NCI-H1105 (cell line): Measurements from ENCODE around the gene LFNG.
"Not testable (repeated sequence)": the region's sequence is repeated elsewhere in the genome, so short reads cannot be mapped to it uniquely, and the experiment has no call there.

Experiments
- DNase-seq: peaks from one replicate; lab custom pipeline; 2025; lab: John Stamatoyannopoulos, UW

The LFNG gene

GRCh38 chr7:2545746-2546425, 26.3 kb downstream of the LFNG start:
- no peak for DNase-seq

DNA sequence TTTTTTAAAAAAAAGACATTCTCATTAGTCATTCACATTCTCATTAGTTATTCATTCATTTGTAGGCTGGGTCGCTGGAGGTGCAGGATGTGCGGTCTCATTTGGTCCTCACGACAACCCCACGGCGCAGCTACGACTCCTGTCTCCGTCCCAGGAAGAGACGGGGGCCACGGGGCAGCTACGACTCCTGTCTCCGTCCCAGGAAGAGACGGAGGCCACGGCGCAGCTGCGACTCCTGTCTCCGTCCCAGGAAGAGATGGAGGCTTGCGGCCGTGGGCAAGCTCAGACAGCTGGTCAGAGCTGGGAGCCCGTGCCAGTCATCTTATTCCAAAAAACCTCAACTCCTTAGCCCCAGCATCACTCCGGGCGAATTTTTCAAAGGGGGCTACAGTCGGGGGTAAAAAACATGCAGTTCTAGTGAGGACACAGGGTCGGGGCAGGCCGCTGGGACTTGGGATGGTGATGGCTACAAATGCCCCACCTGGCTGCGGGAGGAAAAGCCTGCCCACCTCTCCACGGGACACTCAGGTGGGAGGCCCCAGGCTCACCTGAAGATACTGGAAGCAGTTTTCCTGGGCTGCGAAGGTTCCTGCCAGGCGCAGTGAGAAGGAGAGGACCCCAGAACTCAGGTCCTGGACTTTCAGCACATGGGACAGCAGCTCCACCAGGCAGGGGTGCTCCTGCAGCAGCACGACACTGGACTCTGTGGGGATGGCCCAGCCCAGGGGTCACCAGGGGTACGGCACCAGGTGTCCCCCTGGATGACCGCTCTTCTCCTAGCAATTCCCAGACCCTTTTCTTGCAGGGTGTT, 27.4 kb downstream of the LFNG start:
- DNase-seq: no peak

DNA sequence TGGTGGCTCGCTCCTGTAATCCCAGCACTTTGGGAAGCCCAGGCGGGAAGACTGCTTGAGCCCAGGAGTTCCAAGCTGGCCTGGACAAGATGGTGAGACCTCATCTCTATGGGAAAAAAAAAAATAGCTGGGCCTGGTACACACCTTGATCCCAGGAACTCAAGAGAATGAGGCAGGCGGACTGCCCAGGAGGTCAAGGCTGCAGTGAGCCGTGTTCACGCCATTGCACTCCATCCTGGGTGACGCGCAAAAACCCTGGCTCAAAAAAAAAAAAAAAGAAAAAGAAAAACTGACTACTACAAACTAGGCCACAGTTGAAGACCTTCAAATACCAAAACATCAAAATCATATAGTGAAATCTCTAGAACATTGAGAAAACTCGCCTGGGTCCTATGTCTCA, 31.8 kb downstream of the LFNG start:
- no peak for DNase-seq

DNA sequence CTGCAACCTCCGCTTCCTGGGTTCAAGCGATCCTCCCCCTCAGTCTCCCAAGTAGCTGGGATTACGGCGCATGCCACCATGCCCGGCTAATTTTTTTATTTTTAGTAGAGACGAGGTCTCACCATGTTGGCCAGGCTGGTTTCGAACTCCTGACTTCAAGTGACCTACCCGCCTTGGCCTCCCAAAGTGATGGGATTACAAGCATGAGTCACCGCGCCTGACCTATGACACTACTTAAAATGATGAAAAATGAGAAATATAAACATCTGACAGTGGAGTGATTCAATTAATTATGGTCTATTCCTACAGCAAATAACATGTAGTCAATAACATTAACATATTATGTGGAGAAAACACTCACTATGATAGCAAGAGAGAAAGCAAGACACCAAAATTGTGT, 33.5 kb downstream of the LFNG start:
- no peak for DNase-seq

DNA sequence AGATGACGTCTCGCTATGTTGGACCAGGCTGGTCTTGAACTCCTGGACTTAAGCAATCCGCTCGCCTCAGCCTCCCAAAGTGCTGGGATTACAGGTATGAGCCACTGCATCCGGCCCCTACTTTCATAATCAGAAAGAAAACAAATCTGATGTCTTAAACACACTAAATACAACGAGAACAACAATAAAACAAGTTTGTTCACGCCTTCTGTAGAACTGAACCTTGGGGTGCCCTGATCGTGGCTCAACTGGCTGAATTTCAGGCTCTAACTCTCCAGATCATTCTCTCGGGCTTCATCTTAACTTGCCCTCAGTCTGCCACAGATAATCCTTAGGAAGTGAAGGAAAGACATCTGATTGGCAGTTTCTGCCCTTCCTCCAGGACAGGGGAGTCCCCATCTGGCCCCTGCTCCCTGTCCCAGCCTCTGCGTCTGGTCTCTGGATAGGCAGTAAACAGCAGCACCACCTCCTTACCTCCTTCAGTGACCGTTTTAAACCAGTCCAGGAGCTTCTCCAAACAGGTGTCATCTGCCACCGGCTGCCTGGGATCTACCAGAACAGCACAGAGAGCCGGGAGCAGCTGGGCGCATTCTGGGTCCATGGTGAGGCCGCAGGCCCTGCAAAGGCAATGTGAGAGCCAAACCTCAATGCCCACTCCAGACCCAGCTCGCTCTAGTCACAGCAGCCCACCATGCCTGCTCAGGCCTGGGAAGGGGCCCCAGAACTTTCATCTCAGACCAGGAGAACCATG, 34.4 kb downstream of the LFNG start:
- no peak for DNase-seq

GRCh38 chr7:2554661-2555111, 35.1 kb downstream of the LFNG start:
- no peak for DNase-seq

DNA sequence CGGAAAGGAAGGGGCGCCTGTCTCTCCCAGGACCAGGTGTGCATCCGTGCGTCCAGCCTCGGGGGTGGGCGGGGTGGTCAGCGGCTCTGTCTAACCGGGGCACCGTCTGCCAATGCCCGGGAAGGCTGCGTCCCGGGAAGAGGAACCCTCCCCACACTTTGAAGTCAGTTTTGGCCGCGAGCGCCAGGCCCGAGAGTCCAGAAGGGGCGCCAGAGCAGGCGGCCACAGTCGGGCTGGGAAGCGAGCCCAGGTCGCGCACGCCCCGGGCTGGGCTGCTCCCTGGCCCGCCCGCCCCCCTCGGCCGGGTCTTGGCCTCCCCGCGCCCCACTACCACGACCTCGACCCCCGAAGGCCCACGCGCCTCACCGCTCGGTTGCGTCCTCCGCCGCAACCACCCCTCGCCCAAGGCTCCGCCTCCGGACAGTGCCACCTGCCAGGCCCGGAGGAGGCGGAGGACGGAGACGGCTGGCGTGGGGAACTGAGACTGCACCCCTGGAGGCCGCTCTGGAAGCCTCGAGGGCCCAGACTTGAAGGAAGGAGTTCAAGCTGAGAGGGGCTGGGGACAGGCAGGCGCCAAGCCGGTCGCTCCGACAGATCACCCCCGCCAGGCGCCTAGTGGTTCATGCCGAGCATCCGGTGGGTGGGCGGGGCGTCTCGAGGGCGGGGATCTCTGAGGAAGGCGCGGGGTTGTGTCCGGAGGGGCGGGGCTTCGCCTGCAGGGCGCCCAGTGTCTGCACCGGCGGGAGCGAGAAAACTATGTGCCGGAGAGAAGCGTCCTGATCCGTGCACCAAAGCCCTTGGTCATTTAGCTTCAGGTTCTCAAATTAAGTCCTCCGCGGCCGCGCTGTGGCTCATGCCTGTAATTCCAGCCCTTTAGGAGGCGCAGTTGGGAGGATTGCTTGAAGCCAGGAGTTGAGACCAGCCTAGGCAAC, 35.8 kb downstream of the LFNG start, which contains the start of gene BRAT1:
Gene BRAT1, minus strand, starts transcription at position 404 of the 932 bp plus-strand sequence. CDS start 1,093 bp downstream, outside the sequence.
- peak; percentile 88 for DNase-seq

DNA sequence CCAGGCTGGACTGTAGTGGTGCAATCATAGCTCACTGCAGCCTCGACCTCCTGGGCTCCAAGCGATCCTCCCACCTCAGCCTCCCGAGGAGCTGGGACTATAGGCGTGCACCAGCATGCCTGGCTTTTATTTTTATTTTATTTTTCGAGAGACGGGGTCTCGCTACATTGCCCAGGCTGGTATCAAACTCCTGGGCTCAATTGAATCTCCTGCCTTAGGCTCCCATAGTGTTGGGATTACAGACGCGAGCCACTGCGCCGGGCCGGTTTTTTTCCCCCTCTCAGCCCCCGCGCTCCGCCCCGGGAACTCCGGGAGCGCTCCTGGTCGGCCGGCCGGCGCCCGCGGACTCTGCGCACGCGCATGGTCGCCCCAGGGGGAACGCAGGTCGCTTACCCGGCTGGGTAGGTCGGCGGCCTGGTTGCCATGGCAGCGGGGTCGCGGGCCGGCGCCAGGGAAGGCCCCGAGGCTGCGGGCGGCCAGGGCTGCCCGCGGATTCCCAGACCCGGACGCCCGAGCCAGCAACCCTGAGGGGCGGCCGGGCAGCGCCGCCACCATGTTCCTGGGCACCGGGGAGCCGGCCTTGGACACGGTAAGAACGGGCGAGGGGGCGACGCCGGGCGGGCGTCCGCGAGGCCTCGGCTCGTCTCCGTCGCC, 39.2 kb downstream of the LFNG start, which contains the start of gene IQCE:
Gene IQCE, plus strand, starts transcription at position 351 of the 654 bp plus-strand sequence. Its CDS starts 203 bp downstream, at position 554.
- DNase-seq: peak; percentile 91

GRCh38 chr7:2559283-2559950, 39.8 kb downstream of the LFNG start:
- DNase-seq: peak; percentile 15

DNA sequence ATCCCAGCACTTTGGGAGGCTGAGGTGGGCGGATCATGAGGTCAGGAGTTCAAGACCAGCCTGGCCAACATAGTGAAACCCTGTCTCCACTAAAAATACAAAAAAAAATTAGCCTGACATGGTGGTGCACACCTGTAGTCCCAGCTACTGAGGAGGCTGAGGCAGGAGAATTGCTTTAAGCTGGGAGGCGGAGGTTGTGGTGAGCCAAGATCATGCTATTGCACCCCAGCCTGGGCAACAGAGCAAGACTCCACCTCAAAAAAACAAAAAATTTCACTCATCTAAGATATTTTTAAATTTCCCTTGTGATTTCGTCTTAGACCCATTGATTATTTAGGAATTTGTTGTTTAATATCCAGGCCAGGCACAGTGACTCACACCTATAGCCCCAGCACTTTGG, 44.4 kb downstream of the LFNG start:
- not testable (repeated sequence) for DNase-seq

DNA sequence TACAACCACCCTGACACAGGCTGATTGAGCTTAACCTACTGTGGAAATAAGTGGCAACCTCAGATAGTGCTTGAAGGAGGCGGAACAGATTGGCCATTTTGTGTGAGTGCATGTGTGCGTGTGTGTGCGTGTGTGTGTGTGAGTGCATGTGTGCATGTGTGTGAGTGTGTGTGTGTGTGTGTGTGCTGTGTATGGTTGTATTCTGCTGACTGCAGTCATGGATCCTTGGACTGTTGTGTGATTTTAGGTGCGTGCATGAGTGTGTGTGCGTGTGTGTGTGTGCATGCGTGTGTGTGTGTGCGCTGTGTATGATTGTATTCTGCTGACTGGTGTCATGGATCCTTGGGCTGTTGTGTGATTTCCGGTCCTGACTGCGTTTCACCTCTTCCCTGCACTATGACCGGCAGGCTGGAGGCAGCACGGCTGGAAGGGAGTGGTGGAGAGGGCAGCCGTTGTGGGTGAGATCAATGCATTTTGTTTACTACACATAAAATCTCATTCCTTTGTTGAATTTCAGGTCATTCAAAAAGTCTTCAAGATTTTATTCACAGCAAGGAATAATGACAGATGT, 45.5 kb downstream of the LFNG start:
- DNase-seq: no peak

DNA sequence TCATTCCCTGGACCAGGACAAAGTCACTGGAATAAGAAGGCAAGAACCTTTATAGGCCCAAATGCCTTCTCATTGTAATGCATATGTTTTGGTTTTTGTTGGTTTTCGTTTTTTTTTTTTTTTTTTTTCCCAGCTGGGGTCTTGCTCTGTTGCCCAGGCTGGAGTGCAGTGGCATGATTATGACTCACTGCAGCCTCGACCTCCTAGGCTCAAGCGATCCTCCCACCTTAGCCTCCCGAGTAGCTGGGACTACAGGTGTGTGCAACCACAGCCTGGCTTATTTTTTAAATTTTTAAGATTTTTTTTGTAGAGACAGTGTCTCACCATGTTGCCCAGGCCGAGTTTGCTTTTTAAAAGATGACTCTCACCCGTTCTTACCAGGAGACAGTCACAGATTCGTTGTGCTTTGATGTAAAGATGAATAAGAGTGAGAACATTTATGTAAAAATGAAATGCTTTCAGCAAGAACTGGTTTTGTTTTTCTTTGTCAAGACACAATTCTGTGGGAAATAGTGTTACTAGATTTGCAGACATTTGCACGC, 46.8 kb downstream of the LFNG start:
- DNase-seq: no peak

DNA sequence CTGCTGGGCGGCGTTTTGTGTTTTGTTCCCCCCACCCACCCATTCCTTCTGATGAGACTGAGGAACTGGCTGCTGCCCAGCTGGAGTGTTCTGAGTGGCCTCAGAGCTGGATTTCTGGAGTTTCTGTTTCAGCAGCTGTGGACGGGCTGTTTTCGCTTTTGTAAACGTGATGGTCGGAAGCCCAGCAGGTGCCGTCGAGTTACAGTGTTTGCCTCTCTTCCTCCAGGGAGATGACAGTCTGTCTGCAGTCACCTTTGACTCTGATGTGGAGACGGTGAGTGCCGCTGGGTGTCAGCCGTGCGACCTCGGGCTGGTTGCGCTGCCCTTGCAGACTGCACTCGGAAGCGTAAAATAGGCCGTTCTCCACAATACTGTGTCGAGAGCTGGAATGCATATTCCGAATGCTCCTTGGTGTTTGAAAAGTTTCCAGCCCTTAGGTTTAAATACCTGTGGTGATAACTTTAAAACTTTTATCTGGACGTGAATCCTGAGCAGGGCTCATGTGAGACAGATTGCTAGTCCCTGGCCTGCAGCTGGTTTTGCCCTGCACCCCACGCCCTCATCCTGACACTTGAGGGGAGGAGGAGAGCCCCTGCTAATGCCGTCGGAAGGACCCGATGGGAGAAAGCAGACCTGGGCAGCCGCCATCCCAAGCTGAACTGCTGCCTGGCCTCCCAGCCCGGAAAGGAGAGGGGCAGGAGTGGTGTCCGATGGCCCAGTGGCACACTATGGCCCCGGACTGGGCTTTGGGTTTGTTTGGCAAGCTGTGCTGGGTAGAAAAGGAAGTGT, 47.5 kb downstream of the LFNG start:
- DNase-seq: no peak

- no peak for DNase-seq
Observed at GRCh38 chr7:2567679-2568278, 48.2 kb downstream of the LFNG start.

DNA sequence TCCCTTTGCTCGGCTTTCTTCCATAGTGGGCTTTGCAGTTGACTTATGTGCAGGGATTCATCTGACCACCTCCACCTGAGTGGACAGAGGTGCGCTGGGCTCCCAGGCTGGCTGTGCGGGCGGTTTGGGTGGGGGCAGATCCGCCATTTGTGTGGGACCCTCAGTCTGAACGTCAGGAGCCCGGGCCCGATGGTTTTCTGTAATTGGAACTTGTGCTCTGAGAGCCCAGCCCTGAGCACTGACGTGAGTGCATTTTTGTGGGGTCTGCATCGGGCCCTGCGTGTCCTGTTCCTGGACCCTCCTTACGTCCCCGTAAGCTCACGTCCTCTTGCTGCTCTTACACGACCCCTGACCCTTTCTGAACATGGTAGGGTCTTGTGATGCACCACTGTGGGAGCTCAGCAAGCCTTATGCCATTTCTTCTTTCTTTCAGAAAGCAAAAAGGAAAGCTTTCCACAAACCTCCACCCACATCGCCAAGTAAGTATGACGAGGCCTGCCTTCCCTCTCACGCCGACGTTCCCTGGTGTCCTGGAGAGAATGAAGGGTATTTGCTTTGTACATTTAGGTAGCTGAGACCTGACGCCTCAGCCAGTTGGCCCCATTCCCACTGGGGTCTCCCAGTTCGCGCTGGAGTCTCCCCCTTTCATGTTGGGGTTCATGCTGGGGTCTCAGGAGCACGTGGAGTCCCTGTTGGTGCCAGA, 49.1 kb downstream of the LFNG start:
- no peak for DNase-seq

DNA sequence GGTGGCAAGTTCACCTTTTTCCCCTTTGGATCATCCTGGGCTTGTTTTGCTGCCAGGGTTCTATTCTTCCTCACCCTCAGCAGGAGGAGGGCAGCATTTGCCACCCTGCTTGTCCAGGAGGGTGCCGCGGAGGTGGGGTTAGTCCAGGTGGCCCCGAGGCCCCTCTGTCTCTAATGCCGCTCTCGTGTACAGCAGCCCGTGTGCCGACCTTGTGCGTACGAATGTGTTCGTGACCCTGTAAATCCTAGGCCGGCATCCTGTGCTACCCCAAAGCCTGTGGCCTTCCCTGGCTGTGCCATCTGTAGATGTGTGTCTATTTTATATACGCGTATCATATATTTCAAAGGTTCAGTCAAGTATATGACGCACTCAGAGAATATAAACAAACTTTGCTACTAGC, 49.8 kb downstream of the LFNG start:
- no peak for DNase-seq

GRCh38 chr7:2570021-2570420, 50.4 kb downstream of the LFNG start:
- no peak for DNase-seq

DNA sequence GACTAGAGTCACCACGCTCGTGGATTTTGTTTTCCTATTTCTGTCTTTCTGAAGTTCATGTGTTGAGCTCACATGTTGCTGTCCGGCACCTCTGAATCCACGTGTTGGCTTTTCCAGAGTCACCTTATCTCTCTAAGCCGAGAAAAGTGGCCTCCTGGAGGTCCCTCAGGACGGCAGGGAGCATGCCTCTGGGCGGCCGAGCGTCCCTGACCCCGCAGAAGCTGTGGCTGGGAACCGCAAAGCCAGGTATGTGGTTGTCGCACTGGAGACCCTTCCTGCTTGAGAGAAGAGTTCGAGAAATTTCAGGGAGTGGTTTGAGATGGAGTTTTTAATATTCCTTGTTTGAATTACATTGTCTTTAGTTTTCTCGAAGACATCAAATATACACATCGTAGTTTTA, 51.8 kb downstream of the LFNG start:
- DNase-seq: no peak
